Glutamatergic neuron (in vitro differentiated cells): ENCODE results near the gene TARBP2. TPM values are rescaled to one million over a fixed set of nuclear protein-coding genes. Genes with fewer than 3 reads are reported as not detected.

Source experiments
- DNase-seq: peaks from one replicate; pipeline ENCODE4 v3.0.0; 2022
- H3K27ac Mint-ChIP-seq: one replicate; pipeline ENCODE4 v1.8.0; 2020; ENCODE audit warnings: mild to moderate bottlenecking, mixed read lengths, inconsistent platforms; ENCODE audit not compliant: unreplicated experiment
- H3K27me3 Mint-ChIP-seq: one replicate; pipeline ENCODE4 v1.8.0; 2020; ENCODE audit warnings: mild to moderate bottlenecking, moderate library complexity, mixed read lengths, inconsistent platforms; ENCODE audit not compliant: unreplicated experiment
- H3K36me3 Mint-ChIP-seq: one replicate; pipeline ENCODE4 v1.8.0; 2020; ENCODE audit warnings: mild to moderate bottlenecking, mixed read lengths, inconsistent platforms; ENCODE audit not compliant: unreplicated experiment
- H3K4me1 Mint-ChIP-seq: one replicate; pipeline ENCODE4 v1.8.0; 2020; ENCODE audit warnings: mild to moderate bottlenecking, low read depth, mixed read lengths, inconsistent platforms; ENCODE audit not compliant: unreplicated experiment
- H3K4me3 Mint-ChIP-seq: one replicate; pipeline ENCODE4 v1.8.0; 2020; ENCODE audit warnings: mild to moderate bottlenecking, mixed read lengths, inconsistent platforms; ENCODE audit not compliant: unreplicated experiment
- H3K9me3 Mint-ChIP-seq: one replicate; pipeline ENCODE4 v1.8.0; 2020; ENCODE audit warnings: mild to moderate bottlenecking, moderate library complexity, mixed read lengths, inconsistent platforms; ENCODE audit not compliant: unreplicated experiment
- total RNA-seq: library from RNA; stranded (reverse); fragmentation: NEBNext Ultra II Directional; extraction: Animal tissue kit (Norgen Biotek cat#: 25700); gene quantifications from one replicate; pipeline ENCODE4 v1.2.1, GENCODE V29; 2021; ENCODE audit not compliant: unreplicated experiment
- TF ChIP-seq, protein P1 (sequence below): fragments of 200-600 bp; sonication (generic); IDR thresholded peaks from one replicate; pipeline ENCODE4 v1.5.0; 2021; ENCODE audit not compliant: partially characterized antibody, unreplicated experiment

Gene TARBP2
- total RNA-seq, 1 donor from 2014 or later, result 49.0 TPM

GRCh38 chr12:53481939-53482586, 19.0 kb upstream of the TARBP2 start:
- Mint-ChIP-seq H3K9me3 (peaks cover 11% of the 10 kb centered on the region), H3K27me3 (peaks cover 7% of the 10 kb centered on the region), H3K36me3 (peaks cover 4% of the 10 kb centered on the region), H3K27ac (peak overlapping the region; percentile 62), H3K4me3 (no peak overlapping the region), H3K4me1 (peaks cover 2% of the 10 kb centered on the region)
- no peak for DNase-seq
- TF ChIP-seq, protein P1, sequence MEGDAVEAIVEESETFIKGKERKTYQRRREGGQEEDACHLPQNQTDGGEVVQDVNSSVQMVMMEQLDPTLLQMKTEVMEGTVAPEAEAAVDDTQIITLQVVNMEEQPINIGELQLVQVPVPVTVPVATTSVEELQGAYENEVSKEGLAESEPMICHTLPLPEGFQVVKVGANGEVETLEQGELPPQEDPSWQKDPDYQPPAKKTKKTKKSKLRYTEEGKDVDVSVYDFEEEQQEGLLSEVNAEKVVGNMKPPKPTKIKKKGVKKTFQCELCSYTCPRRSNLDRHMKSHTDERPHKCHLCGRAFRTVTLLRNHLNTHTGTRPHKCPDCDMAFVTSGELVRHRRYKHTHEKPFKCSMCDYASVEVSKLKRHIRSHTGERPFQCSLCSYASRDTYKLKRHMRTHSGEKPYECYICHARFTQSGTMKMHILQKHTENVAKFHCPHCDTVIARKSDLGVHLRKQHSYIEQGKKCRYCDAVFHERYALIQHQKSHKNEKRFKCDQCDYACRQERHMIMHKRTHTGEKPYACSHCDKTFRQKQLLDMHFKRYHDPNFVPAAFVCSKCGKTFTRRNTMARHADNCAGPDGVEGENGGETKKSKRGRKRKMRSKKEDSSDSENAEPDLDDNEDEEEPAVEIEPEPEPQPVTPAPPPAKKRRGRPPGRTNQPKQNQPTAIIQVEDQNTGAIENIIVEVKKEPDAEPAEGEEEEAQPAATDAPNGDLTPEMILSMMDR, result peak; percentile 44

GRCh38 chr12:53482626-53483168, 18.4 kb upstream of the TARBP2 start:
- H3K27ac Mint-ChIP-seq, result no peak overlapping the region
- no peak for DNase-seq
- H3K9me3 Mint-ChIP-seq, result peaks cover 11% of the 10 kb centered on the region
- no peak overlapping the region for H3K4me3 Mint-ChIP-seq
- H3K36me3 Mint-ChIP-seq, result peaks cover 4% of the 10 kb centered on the region
- H3K27me3 Mint-ChIP-seq, result peaks cover 7% of the 10 kb centered on the region
- no peaks in the 10 kb centered on the region for H3K4me1 Mint-ChIP-seq
- TF ChIP-seq, protein P1, result no peak

- DNase-seq, result no peak
- peaks cover 11% of the 10 kb centered on the region for H3K9me3 Mint-ChIP-seq
- no peaks in the 10 kb centered on the region for H3K4me1 Mint-ChIP-seq
- peak overlapping the region; percentile 60 for H3K27ac Mint-ChIP-seq
- TF ChIP-seq, protein P1, result no peak
- H3K4me3 Mint-ChIP-seq, result no peak overlapping the region
- H3K36me3 Mint-ChIP-seq, result peaks cover 4% of the 10 kb centered on the region
- H3K27me3 Mint-ChIP-seq, result peaks cover 7% of the 10 kb centered on the region
Measured at GRCh38 chr12:53483225-53483978, 17.7 kb upstream of the TARBP2 start.

- H3K36me3 Mint-ChIP-seq, result peaks cover 4% of the 10 kb centered on the region
- DNase-seq, result no peak
- TF ChIP-seq, protein P1, result no peak
- no peak overlapping the region for H3K4me3 Mint-ChIP-seq
- H3K27me3 Mint-ChIP-seq, result peaks cover 7% of the 10 kb centered on the region
- no peaks in the 10 kb centered on the region for H3K4me1 Mint-ChIP-seq
- peaks cover 11% of the 10 kb centered on the region for H3K9me3 Mint-ChIP-seq
- no peak overlapping the region for H3K27ac Mint-ChIP-seq
Measured at GRCh38 chr12:53483979-53484377, 17.1 kb upstream of the TARBP2 start.
